ENCODE measurements around the gene AUTS2. TPM values are rescaled to one million over a fixed set of nuclear protein-coding genes. Genes with fewer than 3 reads are reported as not detected.
"Not testable (repeated sequence)": the region's sequence is repeated elsewhere in the genome, so short reads cannot be mapped to it uniquely, and the experiment has no call there.

Gene AUTS2
- total RNA-seq, 1 donor from 2014 or later, result 71.3 TPM

GRCh38 chr7:70343519-70343918, 745.2 kb downstream of the AUTS2 start:
- no peak for FAIRE-seq

DNA sequence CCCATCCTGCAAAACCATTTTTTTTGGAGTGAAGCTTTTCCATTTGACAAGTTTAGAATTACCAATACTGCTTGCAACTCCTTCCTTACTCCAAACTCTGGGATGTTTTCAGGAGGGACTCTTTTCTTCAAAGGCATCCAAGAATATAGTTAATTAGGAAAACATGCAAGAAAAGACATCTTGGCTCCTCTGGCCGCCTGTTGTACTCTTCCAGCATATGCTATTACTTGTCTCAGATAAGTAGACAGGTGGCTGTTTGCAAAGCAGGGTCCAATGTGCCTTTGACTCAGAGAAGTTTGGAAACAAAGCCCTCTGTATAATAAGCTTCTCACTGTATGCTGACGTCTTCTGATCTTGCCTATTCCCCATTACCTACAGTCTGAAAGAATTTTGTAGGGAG, 746.5 kb downstream of the AUTS2 start:
- no peak for DNase-seq (ENCODE audit: low spot score in 2 of 2)

More at GRCh38 chr7:70343519-70343918, 745.2 kb downstream of the AUTS2 start:
- DNase-seq (ENCODE audit: low spot score in 2 of 2), result no peak

DNA sequence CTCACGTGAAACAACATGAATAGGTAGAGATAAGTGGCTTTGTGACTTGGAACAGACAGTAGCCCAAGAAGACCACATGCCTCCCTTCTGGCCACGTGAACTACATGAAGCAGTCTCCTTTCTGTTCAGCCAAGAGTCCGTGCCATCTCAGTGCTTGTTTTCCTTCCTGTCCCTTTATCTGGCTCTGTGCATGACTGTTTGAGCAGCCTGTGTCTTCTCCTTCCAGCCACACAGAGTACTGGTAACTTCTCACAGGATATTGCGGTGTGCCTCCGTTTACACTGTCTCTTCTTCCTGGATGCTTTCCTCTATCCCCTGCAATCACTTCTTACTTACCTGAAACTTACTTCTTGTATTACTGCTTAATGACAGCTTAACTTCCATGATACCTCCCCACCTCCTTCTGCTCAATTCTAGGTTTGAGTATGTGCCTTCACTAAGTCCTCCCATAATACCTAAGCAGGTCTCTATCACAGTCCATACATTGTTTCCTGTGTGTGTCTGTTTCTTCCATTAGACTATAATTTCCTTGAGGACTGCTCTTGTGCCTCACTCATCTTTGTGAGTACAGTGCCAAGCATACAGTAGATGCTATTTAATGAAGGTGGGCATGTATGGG, 748.7 kb downstream of the AUTS2 start:
- DNase-seq (ENCODE audit: low spot score in 2 of 2) (no peak), FAIRE-seq (no peak)

More for the DNA sequence above, 746.5 kb downstream of the AUTS2 start:
- no peak for FAIRE-seq

DNA sequence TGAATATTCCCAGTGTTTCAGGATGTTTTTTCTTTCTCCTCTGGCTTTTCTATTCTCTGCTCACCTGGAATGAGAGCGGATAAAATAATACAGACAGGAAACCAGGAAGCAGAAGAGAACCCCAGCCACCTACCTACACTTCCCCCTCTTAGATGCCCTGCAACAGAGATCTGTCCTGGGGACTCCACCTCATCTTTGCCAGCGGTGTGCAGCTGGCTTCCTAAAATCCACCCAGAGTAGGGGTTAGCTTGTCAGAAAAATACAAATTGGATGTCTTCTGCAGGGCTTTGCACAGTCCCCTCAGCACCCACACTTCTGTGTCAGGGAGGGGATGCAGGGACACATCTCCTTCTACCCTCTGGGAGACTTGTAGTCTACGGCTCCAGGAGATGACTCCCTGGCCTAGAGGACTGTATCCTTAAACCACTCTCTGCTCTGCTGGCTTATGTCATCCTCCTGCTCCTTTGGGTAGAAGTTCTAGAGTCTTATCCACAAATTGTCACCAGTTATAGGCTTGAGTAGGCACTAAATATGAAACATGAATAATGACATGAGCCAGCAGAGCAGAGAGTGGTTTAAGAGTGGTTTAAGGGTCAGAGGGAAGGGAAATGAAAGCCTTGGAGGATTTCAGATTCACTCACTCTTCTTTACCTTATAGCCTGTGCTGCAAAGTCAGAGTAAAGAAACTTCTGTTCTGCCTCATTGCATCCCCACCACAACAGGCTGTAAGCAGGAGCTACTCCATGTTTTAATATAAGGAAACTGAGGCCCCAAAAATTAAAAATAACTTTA, 749.4 kb downstream of the AUTS2 start:
- FAIRE-seq, result no peak
- no peak for DNase-seq (ENCODE audit: low spot score in 2 of 2)

GRCh38 chr7:70349031-70349430, 750.8 kb downstream of the AUTS2 start:
- DNase-seq (ENCODE audit: low spot score in 2 of 2) (no peak), FAIRE-seq (no peak)

- DNase-seq (ENCODE audit: low spot score in 2 of 2) (no peak), FAIRE-seq (no peak)
These were observed 751.5 kb downstream of the AUTS2 start for GRCh38 chr7:70349819-70350218.

DNA sequence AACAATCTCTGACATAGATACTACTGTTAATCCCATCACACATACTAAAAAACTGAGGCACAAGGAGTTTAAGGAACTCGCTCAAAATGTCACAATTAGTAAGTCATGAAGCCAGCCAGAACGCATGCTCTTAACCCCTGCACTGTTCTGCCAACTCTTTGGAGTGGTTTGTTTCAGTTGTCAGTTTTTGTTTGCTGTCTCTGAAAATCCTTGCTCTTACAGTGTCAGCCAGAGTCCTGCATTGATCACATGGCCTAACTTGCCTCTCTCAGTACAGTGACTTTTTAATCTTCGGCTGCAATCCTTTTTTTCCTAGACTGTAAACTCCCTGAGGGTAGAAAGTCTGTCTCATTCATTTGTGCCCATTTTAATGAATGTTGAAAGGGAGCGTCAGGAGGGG, 753.8 kb downstream of the AUTS2 start:
- FAIRE-seq (no peak), DNase-seq (ENCODE audit: low spot score in 2 of 2) (no peak)

DNA sequence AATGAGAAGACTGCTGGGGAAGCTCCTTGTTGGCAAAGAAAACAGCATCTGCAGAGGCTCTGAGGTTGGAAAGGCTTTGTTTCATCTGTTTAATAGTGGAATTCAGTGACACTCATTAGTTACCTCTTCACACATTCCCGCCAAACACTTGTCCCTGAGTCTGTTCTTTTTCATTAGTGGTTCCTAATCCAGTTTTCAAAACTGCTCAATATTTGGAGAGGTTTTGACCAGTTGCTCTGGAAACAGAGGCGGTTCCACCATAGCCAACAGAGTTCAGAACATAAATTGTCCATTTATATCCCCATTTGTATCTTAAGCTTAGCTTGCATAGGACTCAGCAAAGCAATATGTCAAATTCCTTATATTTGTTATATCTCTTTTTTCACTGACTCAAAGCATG, 754.6 kb downstream of the AUTS2 start:
- FAIRE-seq, result no peak
- no peak for DNase-seq (ENCODE audit: low spot score in 2 of 2)

GRCh38 chr7:70353330-70353945, 755.2 kb downstream of the AUTS2 start:
- DNase-seq (ENCODE audit: low spot score in 2 of 2) (no peak), FAIRE-seq (no peak)

- DNase-seq (ENCODE audit: low spot score in 2 of 2) (no peak), FAIRE-seq (no peak)
These were observed 755.7 kb downstream of the AUTS2 start for GRCh38 chr7:70353946-70354335.

DNA sequence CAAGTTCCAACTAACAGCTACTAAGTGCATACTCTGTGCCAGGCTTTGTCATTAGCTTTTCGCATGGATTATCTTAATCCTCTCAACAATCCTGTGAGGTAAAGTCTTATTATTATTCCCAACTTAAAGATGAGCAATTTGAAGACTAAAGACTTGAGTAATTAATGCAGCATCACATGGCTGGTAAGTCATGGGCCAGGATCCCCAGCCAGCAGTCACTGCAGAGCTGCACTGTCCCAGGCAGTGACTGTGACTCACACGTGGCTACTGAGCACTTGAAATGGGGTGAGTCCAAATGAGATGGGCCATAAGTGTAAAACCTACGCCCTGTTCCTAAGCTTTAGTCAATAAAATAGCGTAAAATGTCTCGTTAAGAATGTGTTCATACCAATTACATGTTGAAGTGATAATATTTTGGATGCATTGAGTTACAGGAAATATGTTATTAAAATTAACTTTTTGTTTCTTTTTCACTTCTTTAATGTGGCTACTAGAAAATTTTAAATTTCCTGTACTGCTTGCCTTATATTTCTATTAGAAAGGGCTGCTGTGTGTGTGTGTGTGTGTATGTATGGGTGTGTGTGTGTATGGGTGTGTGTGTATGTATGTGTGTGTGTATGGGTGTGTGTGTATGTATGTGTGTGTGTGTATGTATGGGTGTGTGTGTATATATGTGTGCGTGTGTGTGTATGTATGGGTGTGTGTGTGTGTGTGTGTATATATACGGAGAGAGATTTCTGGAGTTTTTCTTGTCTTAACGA, 756.3 kb downstream of the AUTS2 start:
- DNase-seq (ENCODE audit: low spot score in 2 of 2), result no peak
- FAIRE-seq, result no peak

GRCh38 chr7:70355198-70356020, 757.1 kb downstream of the AUTS2 start:
- no peak for DNase-seq (ENCODE audit: low spot score in 2 of 2)
- FAIRE-seq, result no peak

DNA sequence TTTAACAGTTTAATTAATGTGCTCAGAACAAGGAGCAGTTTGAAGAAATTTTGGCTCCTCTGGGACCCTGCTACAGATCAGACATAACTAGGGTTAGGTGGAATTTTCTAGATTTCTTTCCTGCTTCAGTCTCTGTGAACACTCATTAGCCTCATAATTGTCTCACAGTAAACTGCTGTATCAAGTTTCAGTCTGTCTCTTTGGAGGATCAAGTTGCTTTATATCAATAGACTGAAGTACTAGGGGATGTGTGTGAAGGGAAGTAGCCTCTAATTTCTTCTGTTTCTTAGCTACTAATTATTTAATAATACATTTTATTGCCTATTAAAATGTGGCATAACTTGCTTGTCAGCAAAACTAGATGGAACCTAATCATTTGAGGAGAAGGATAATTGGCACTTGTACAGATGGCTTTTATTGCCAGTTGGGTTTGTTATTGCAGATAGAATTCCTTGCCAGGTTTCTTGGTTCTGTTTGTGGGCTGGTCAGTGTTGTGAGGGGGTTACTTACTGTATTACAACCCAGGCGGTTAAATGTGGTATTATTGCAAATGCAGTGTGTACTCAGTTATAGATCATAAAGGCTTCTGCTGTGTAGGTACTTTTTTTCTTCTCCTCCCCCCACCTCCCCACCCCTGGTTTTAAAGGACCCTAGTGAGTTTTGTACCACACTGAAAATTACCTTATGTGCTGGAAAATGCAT, 758.0 kb downstream of the AUTS2 start:
- no peak for FAIRE-seq
- no peak for DNase-seq (ENCODE audit: low spot score in 2 of 2)

DNA sequence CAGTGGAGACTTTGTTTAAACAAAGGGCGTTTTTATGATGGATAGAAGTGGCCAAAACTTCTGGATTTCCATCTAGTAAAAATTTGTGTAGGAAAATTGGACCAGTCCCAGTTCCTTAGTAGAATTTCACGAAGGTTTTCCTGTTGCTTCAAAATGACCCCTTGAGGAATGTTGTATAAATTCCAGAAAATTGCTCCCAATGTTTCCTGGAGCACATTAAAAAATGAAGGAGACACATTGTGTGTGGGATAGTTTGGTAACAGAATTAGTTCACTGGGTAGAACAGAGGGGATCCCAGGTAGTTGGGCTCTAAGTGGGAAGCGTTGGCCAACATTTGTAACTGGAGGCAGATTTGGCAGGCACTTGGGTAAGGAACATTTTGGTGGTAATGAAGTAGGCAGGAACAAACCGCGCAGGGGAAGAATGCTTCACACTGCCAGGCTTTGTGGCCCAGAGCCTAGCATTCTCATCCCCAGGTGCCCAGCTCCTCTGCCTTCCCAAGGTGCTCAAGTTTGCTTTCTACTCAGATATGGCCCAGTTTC, 758.6 kb downstream of the AUTS2 start:
- DNase-seq (ENCODE audit: low spot score in 2 of 2), result no peak

DNA sequence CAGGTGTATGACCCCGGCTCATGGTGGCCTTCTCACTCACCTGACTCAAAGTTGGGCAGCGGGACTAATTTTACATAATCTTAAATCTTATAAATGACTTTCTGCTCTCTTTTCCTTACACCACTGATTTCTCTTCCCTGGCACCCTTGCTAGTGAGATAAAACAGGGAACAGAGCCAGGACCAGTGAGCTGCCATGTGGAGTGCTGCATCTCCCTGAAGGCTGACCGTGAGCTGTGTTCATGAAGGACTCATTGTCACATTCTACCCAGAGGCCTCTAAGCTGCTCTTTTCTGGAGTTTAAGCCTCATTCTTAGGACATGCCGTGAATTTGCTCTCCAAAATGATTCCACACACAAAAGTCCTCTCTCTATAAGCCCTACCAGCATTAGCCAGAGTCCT, 762.3 kb downstream of the AUTS2 start:
- DNase-seq (ENCODE audit: low spot score in 2 of 2) (no peak), FAIRE-seq (no peak)

More for the DNA sequence above, 758.6 kb downstream of the AUTS2 start:
- FAIRE-seq, result no peak

DNA sequence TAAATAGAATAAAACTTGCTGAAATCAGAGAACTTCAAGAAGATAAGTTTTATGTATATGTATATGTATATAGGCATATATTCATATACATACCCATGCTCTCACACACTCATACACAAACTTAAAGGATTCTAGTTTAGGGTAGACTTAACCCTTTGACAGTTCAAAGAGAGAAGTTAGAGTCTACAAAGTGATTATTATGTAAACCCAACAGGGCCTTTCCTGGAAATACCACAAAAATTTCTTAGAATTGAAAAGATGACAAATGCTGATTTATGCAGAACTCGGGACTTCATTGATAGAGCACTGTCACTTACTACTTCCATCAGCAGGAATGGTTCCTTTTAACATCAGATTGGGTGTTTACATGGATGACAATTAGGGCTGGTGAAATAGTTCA, 763.5 kb downstream of the AUTS2 start:
- no peak for DNase-seq (ENCODE audit: low spot score in 2 of 2)
- FAIRE-seq, result no peak

GRCh38 chr7:70364393-70364792, 766.1 kb downstream of the AUTS2 start:
- peak; percentile 15 for FAIRE-seq
- DNase-seq (ENCODE audit: low spot score in 2 of 2), result not testable (repeated sequence)

- DNase-seq (ENCODE audit: low spot score in 2 of 2) (no peak), FAIRE-seq (no peak)
These were observed 773.4 kb downstream of the AUTS2 start for GRCh38 chr7:70371652-70372051.
